HG02852 (cell line): ENCODE data around the gene RAD51AP2.
A peak's percentile ranks its signal among the peaks of the same experiment; 100 is the strongest.
"Not testable (repeated sequence)": the region's sequence is repeated elsewhere in the genome, so short reads cannot be mapped to it uniquely, and the experiment has no call there.

Source experiments
- ATAC-seq: cut with Tn5 transposase; IDR thresholded peaks from one replicate; pipeline ENCODE4 v1.9.1; 2021; ENCODE audit warnings: mild to moderate bottlenecking, moderate library complexity; ENCODE audit not compliant: unreplicated experiment

Gene RAD51AP2

DNA sequence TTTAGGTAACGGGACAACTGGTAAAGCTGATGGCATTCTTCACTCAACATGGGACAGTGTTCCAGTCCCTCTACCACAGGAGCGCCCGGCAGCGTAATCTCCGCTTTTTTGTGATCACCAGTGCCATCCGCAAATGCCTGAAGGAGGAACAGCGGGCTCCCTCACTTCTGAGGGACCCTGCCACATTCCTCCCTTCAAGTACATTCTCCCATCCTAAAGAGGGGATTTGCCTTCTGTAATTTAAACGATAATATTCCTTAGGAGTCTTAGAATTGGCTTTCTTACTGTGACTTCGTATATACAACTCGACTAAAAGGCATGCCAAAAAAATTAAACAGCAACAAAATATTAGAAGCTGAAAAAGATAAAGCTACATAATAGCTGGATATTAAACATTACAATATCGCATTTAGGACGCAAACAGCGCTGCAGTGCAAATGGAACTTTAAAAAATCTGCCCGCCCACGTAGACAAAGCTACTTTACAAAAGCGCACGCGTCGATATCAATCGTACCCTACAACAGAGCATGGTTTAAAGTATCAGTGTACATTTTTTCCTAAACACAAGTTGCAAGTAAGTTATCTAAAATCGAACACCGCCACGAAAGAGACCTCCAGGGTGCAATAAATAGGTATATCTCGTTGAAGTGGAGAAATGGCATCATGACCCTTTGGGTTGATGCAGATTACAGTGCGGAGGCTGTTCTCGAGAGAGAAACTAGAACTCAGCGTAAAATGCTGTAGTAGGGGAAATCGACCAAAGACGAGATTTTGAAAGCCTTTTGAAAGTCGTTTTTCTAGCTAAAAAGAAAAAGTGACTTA is 20.0 kb upstream of the RAD51AP2 start:
- peak; percentile 35 for ATAC-seq

DNA sequence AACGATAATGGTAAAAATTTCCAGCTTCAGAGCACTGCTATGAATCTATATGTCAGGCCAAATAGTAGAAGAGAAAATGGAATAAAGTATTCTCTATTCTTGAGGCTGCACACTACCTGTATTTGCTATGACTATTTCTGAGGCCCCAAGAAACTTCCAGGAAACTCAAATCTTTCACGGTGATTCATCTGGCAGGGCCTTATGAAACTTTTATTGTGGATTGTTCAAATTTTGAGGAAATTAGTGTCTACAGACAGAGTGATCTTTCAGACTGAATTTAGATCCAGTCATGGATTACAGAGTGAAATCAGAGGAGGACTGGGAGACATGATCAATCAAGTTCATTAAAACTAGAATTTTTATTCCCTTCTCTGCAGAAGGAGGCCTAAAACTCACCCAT is 18.2 kb upstream of the RAD51AP2 start:
- ATAC-seq = no peak

DNA sequence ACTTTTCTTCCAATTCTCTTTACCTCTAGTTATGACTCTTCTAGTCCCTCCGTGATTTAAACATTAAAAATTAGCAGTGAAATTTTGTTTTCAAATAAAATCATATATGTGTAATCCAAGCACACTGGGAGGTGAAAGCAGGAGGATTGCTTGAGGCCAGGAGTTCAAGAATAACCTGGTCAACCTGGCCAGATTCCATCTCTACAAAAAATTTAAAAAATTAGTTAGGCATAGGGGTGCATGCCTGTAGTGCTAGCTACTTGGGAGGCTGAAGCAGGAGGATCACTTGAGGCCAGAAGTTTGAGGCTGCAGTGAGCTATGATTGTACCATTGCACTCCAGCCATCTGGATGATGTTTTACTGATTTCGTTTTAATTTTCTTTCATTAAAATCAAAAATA is 15.3 kb upstream of the RAD51AP2 start:
- no peak for ATAC-seq

DNA sequence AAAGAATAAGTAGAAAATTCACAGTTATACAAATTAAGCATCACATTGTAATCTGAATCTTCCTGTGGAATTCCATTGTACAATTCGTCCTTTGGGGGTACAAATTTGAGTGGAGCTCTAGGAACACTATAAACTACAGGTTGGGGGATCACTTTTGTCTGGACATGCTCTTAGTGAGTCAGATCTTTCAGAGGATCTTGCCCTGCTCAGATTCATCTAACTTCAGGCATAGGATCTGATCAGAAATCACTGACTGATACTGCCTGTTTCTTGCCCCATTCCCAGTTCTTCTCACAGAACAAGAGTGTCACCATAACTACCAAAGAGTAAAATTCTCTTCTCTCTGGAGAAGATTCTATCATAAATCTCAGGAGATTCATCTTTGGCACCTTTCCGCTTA is 11.5 kb upstream of the RAD51AP2 start:
- ATAC-seq = no peak

DNA sequence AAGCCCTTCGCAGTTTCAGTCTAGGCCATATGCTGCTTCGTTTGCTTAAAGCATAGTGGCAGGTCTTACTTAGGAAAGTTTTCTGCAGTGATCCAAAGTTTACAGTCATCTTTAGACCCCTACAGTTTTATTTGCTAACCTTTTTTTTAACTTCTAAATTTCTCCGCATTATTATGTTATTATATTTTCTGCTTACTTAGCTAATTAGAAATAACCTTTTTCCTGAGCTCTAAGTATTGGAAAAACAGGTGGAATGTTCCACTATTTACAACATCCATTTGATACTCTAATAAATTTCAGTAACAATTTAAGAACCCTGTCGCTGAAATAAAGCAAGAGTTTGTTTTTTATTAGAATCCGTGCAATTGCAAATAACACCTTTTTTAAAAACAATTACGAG is 4.1 kb upstream of the RAD51AP2 start:
- no peak for ATAC-seq

DNA sequence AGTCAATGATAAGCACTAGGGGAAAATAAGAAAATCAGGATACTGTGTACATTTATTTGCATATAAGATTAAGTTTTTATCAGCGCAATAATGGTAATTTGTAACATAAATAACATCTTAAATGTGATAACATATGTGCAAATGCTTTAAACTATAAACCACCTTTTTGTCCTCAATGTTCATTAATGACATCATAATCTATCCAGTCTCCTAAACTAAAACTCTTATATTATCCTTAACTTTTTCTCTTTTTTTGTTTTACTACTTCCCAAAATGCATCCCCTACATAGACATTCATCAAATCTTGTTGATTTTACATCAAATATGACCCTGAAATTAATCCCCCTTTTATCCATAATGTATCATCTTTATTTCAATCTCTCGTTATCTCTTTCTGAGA is 3.4 kb upstream of the RAD51AP2 start:
- no peak for ATAC-seq

DNA sequence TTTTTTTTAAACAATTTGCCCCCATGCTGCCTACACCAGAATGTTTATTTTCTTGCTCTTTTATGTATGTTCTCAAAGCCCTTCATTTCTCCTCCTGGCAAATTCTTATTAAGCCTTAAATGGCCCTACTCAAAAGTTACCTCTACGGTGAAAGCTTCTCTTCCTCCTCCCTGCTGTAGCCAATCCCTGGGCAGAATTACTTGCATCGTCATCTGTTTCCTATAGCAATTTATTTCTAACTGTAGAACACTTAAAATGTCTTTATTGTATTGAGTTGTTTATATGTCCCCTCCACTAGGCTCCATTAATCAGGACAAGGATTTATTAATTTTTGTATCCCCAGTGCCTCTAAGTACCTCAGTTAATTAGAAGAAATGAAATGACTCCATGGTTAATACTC is 2.5 kb upstream of the RAD51AP2 start:
- ATAC-seq = peak; percentile 30

DNA sequence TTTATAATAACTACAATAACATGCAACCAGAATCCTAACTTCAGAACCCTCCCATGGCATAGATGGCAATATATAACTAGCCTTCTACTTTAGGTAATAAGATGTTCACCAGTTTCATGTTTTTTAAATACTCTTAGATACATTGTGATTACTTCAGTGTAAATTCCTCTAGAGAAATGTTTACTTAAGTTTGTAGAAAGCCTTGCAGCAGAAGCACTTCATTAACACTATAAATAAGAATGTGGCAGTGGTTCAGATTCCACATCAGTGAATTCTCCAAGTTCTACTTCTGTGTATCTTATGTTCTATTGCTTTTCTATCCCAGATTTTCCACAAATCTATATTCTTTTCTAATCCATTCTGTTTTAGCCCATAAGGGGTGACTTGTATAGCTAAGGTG is 1.2 kb upstream of the RAD51AP2 start:
- no peak for ATAC-seq

DNA sequence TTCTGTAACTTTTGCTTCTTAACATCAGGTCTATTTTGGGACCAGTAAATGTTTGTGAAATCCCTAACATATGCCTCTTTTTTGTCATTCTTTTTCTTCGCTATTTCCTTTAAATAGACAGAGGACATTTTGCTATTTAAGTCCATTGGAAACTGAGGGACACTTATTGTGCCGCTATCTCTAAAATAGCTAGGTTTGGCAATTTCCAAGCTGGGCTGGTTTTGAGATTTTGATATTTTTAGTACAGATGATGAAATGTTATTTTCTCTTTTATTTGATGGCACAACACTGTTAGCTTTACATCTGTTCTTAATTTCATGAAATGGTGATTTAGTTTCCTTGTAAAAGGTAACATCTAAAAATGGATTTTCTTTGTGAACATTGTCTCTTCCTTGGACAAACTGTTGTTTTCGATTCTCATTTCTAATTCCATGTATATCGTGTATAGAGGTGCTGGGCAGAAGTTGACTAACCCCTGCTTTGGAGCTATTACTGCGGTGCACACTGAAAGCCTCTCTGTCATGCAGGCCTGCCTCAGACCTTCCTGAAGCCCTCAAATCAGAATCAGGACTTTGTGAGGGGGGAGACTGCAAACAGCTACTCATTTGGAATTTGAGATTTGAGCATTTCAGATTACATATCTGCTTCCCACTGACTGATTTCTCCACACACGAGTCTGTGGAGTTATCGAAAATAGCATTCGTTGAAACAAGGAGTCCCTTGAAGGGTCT is 594 bp downstream of the RAD51AP2 start:
- ATAC-seq = peak; percentile 17

DNA sequence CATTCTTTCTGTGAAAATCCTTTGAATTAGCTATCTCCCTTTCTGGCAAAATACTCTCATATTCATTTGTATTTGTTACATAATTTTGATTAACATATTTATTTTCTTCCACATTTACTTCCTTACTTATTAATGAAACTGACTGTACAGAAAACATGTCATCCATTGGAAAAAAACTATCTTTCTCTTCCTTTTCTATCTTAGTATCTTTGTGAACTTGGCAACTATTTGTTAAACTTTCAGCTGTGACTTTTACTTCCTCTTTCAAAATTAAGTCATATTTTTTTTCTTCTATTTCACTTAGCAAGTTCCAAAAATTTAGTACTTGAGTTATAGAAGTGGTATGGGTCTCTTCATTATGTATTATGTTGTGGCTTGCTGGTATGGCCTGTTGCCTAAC is 2.6 kb downstream of the RAD51AP2 start:
- ATAC-seq = peak; percentile 31

DNA sequence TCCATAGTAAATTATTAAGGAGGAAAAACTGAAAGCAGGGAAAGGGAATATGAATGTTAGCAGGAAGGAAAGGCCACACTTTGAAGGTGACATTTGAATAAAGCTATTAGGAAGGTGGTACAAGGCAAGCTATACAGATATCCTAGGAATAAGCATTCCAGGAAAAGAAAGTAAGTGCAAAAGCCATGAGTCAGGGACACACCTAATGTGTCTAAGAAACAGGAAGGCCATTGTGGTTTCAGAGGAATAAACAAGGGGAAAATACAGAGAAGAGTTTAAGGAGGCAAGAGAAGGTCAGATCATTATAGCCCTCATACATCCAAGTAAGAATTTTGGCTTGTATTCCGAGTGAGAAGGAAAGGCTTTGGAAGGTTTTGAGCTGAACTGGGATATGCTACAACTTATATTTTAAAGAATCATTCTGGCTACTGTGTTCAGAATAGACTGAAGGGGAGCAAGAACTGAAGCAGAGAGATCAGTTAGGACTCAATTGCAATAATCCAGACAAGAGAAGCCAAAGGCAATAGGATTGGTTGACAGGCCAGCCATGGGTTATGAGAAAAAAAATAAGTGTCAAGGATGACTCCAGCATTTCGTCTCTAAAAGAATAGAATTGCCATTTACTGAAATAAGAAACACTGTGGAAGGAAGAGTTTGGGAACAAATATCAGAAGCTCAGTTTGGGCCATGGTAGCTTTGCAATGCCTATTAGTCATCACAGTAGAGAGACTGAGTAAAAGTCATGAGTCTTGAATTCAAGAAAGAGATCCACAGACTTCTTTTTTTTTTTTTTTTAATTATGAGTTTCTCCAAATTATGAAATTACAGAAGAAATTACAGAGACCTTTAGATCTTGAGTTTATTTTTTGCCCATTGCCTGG is 11.3 kb downstream of the RAD51AP2 start:
- no peak for ATAC-seq

DNA sequence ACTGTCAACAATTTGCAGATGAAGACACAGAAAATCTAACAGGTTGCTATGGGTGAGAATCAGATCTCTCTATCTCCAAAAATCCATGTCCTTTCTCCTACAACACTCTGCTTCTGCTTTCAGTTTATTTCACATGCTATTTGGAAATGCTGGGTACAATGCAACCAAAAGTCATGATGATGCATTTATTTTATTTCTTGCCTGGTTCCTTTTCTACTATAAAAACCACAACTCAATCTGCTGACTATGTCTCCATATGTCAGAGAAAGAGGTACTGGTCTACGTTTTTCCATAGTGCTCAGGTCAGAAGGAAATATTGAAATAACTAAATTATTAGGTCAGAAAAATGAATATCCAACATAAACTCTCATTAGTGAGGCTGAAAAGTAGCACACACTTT is 20.5 kb downstream of the RAD51AP2 start:
- no peak for ATAC-seq

DNA sequence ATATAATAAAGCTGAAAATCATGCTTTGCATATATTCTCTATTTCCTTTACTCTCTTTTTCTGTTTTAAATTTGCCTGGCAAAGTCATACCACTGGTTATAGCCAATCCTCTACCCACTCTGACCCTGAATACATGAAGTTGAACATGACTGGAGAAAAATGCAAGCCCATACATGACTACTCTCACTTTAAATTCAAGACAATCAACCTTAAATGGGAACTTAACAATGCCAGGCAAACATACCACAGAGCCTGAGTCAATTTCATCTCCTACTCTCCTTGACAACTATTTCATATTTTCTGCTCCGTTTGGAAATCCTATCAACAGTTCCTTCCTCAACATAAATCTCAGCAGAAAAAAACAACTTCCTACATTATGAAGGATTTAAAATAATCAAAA is 22.6 kb downstream of the RAD51AP2 start:
- ATAC-seq = no peak

DNA sequence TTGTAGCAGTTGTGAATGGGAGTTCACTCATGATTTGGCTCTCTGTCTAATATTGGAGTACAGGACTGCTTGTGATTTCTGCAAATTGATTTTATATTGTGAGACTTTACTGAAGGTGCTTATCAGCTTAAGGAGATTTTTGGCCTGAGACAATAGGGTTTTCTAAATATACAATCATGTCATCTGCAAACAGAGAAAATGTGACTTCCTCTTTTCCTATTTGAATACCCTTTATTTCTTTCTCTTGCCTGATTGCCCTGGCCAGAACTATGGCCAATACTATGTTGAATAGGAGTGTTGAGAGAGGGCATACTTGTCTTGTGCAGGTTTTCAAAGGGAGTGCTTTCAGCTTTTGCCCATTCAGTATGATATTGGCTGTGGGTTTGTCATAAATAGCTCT is 28.1 kb downstream of the RAD51AP2 start:
- ATAC-seq = not testable (repeated sequence)

DNA sequence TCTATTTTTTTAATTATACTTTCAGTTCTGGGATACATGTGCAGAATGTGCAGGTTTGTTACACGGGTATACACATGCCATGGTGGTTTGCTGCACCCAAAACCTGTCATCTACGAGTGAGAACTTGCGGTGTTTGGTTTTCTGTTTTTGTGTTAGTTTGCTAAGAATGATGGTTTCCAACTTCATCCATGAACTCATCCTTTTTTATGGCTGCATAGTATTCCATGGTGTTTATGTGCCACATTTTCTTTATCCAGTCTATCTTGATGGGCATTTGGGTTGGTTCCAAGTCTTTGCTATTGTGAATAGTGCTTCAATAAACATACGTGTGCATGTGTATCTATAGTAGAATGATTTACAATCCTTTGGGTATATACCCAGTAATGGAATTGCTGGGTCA is 29.6 kb downstream of the RAD51AP2 start:
- not testable (repeated sequence) for ATAC-seq

DNA sequence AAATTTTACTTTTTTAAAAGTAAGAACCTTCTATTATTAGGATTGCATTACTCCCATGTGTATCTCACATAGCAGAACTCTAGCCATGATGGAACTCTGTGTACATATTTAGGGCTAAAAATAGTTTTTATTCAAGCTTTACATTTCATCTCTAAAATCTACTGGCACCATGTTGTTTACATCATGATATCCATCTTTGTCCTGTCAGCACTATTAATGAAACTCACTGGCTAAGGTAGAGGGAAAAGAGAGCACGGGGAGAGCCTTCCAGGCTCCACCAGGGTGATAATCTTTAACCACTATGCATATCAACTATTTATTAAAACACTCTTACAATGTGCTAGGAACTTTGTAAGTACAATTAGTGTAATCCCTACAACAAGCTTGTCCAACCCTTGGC is 34.7 kb downstream of the RAD51AP2 start:
- no peak for ATAC-seq

DNA sequence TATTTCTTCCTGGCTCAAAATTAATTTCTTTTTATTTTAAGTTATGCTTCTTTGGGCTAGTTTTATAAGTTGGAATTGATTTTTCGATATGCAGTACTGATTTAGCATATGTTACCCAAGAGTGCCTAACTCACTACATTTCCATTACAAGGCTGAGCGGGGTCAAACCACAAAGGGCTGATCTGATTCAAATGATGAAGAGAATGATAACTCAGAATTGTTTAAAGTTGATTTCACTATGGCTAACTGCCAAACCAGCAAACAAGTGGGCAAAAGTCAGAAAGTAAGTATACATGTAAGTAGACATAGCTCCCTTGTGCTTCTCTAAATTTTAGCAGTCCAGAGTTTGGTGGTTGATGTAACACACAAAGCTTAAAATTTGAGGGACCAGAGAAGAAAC is 35.6 kb downstream of the RAD51AP2 start:
- ATAC-seq = no peak

DNA sequence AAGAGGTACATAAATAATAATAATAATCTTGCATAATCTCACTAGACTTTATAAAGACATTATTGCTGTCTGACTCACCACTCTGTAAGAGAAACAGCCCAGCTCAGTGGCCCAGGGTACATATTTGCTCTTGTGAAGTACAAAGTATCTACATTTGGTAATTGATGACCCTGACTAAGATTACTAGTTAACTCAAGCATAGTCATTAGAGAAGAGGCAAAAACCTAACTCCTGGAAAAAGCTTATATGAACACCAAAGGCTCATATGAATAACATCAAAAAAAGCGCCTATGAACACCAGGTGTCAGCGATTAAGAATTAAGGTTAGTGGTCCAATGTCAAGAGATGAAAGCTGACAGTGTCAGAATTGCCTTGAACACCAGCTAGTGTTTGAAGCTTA is 38.4 kb downstream of the RAD51AP2 start:
- ATAC-seq = no peak

DNA sequence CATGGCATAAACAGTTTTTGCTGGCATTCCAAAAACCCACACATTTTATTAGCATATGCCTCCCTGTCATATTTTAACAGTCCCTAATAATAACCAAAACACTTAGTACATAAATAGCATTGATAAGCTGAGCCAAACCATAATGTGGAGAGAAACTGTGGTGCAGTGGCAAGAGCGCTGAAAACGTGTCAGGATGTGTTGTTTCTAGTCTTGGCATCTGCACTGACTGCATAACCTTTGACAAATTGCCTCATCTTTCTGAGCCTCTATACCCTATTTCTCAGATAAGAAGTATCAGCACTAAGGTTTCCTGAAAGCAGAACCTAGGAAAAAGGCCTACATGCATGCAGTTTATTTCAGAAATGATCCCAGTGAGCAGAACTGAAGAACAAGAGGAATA is 41.4 kb downstream of the RAD51AP2 start:
- ATAC-seq = no peak

DNA sequence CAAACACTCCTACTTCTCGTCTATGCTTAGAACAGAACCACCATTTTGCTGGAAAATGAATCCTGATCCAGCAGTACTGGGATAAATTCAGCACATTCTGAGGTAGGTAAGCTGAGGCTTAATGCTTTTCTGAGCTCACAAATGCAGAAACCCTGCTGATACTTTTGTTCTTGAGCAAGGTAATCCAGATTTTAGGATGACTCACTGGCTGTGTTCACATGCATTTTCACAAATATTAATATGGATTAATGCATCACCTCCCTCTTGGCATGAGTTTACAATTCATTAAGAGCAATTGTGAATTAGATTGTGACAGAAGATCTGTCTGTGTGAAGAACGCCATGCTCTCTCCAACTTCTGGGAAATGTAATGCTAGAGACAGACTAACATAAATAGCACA is 42.2 kb downstream of the RAD51AP2 start:
- no peak for ATAC-seq

DNA sequence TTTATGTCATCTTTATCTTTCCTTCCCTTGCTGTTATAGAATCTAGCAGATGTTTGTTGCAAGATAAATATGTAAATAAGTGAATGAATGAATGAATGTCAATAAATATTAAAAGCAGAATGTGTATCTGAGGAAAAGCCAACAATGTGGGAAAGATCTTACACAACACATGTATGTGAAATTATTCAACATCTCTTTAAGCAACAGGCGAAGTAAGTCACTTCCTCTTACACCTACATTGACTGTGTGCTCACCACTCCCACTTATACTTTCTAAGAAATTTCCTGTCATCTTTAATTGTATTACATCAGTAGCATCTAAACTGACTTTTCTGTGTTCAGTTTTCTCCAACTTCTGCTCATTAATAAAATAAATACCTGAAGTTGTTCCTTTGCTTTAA is 43.0 kb downstream of the RAD51AP2 start:
- ATAC-seq = no peak

DNA sequence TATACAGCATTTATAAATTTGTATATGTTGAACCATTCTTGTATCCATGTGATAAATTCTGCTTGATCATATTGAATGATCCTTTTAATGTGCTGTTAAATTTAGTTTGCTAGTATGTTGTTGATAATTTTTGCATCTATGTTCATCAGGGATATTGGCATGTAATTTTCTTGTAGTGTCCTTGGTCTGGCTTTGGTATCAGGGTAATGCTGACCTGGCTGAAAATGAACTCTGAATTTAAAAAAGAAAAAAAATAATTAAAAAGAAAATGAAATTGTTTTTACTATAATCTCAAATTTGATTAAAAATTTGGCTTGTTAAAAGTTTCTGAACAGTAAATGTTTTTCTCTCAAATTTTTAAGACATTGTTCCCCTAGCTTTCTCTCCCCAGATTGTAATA is 46.3 kb downstream of the RAD51AP2 start:
- no peak for ATAC-seq
